ENCODE data around the gene KRTAP10-4. TPM values are rescaled to one million over a fixed set of nuclear protein-coding genes. Genes with fewer than 3 reads are reported as not detected.

Gene KRTAP10-4
- total and polyA plus RNA-seq, 2 experiments from 2014 or later = not detected

DNA sequence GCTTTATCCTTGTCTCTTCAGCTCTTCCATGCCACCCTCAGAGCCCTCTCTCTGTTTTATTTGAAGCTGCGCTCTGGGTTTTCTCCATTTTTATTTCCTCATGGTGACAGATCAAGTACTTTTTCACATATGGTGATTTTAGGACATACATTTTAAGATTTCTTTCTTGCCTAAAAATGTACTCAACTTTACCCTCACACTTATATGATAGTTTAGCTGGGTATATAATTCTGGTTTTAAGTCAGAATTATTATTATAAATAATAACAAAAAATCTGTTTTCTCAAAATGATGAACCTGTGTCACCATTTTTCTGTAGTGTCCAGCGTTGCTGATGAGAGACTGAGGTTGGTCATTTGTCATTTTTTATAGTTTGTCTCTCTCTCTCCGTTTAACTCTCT is 7.6 kb downstream of the KRTAP10-4 start:
- Histone ChIP-seq H3K4me2 (no peak overlapping the region), H3K79me2 (replicated peaks; ENCODE audit: insufficient read depth) (no peaks in the 10 kb centered on the region), H3F3A (replicated peaks; ENCODE audit: low read depth) (no peaks in the 10 kb centered on the region), H3K27me3 (ENCODE audit: insufficient read depth) (no peaks in the 10 kb centered on the region), H3K9me2 (ENCODE audit: insufficient read depth) (no peaks in the 10 kb centered on the region), H4K20me1 (replicated peaks; ENCODE audit: insufficient read depth) (no peaks in the 10 kb centered on the region), H3K27ac (ENCODE audit: low read depth) (no peak overlapping the region), H2AFZ (no peak overlapping the region), H3K36me3 (ENCODE audit: insufficient read depth) (no peaks in the 10 kb centered on the region), H3K4me1 (ENCODE audit: insufficient read depth) (no peaks in the 10 kb centered on the region), H3K4me3 (no peak overlapping the region)
- ATAC-seq = no peak
- Mint-ChIP-seq H3K9me3 (peaks cover 26% of the 10 kb centered on the region), H3K4me1 (peaks cover 7% of the 10 kb centered on the region), H3K27ac (no peak overlapping the region), H3K4me3 (no peak overlapping the region), H3K36me3 (ENCODE audit: low read depth) (peaks cover 3% of the 10 kb centered on the region; the same call in 2 of the 3 replicates), H3K27me3 (ENCODE audit: insufficient read depth, low read depth, poor library complexity) (peaks cover 13% of the 10 kb centered on the region)
- DNase-seq (ENCODE audit: low spot score) = no peak
- no peak for TF ChIP-seq STAT1 (IDR thresholded peaks at IDR 0.05; ENCODE audit: unreplicated experiment)
- TF ChIP-seq, protein P1, sequence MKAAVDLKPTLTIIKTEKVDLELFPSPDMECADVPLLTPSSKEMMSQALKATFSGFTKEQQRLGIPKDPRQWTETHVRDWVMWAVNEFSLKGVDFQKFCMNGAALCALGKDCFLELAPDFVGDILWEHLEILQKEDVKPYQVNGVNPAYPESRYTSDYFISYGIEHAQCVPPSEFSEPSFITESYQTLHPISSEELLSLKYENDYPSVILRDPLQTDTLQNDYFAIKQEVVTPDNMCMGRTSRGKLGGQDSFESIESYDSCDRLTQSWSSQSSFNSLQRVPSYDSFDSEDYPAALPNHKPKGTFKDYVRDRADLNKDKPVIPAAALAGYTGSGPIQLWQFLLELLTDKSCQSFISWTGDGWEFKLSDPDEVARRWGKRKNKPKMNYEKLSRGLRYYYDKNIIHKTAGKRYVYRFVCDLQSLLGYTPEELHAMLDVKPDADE (IDR thresholded peaks at IDR 0.05) = no peak
- TF ChIP-seq REST (IDR thresholded peaks at IDR 0.05; ENCODE audit: unreplicated experiment) = no peak
- no peak for TF ChIP-seq ZNF462 (CRISPR knock-in tag; IDR thresholded peaks at IDR 0.05)
- no peak for TF ChIP-seq CREB1 (CRISPR knock-in tag; IDR thresholded peaks at IDR 0.05; ENCODE audit: low read depth)
- TF ChIP-seq CTCF (conservative IDR thresholded peaks at IDR 0.05; ENCODE audit: low read depth in 2 of 2) = no peak
- no peak for TF ChIP-seq JUNB (IDR thresholded peaks at IDR 0.05; ENCODE audit: unreplicated experiment)
- no peak for TF ChIP-seq POLR2AphosphoS5 (IDR thresholded peaks at IDR 0.05; ENCODE audit: low read depth)
- TF ChIP-seq NANOG (IDR thresholded peaks at IDR 0.05; ENCODE audit: borderline replicate concordance) = no peak
- no peak for TF ChIP-seq ZNF114 (CRISPR knock-in tag; IDR thresholded peaks at IDR 0.05)
- TF ChIP-seq EZH2phosphoT487 (IDR thresholded peaks at IDR 0.05; ENCODE audit: unreplicated experiment) = no peak
- TF ChIP-seq ZNF331 (CRISPR knock-in tag; IDR thresholded peaks at IDR 0.05; ENCODE audit: low read depth) = no peak
- TF ChIP-seq EZH2 (IDR thresholded peaks at IDR 0.05; ENCODE audit: low read depth, unreplicated experiment) = no peak

Data from GM23338 (cell line).